Measurements from ENCODE around the gene SEZ6.
A peak's percentile ranks its signal among the peaks of the same experiment; 100 is the strongest.

Gene SEZ6

GRCh38 chr17:29012535-29012934 lies 6.7 kb upstream of the SEZ6 start:
- Histone ChIP-seq H3K36me3 (no peaks in the 10 kb centered on the region), H3K4me2 (peak overlapping the region in 2 of 11 experiments; percentile 39 to 65; a peak in 4 of 22 replicates), H3K9ac (no peak overlapping the region), H3K27ac (no peak overlapping the region), H3K27me3 (no peaks in the 10 kb centered on the region; a peak in 2 of 22 replicates), H3K4me1 (peaks cover 0 to 53% (median 5%) of the 10 kb centered on the region in 10 experiments; a peak in 9 of 20 replicates), H3K4me3 (no peak overlapping the region), H4K20me1 (peaks cover 0 to 10% (median 0%) of the 10 kb centered on the region in 11 experiments; a peak in 2 of 22 replicates), H3K9me3 (replicated peaks in 1 of 11) (no peaks in the 10 kb centered on the region)
- no peak for TF ChIP-seq Cebpa-rat (IDR thresholded peaks at IDR 0.05)

- Histone ChIP-seq H3K9me3 (replicated peaks in 1 of 11) (no peaks in the 10 kb centered on the region), H3K27ac (no peak overlapping the region), H3K9ac (no peak overlapping the region), H3K27me3 (peaks cover 1 to 10% (median 2%) of the 10 kb centered on the region in 11 experiments; a peak in 21 of 22 replicates), H3K4me1 (peaks cover 0 to 39% (median 5%) of the 10 kb centered on the region in 10 experiments; a peak in 11 of 20 replicates), H3K4me3 (no peak overlapping the region), H3K4me2 (no peak overlapping the region), H3K36me3 (no peaks in the 10 kb centered on the region), H4K20me1 (peaks cover 0 to 11% (median 0%) of the 10 kb centered on the region in 11 experiments; a peak in 3 of 22 replicates)
- no peak for TF ChIP-seq Cebpa-rat (IDR thresholded peaks at IDR 0.05)
These were observed 4.8 kb upstream of the SEZ6 start for GRCh38 chr17:29010586-29010985.

GRCh38 chr17:29010129-29010528 lies 4.3 kb upstream of the SEZ6 start:
- Histone ChIP-seq H3K4me2 (no peak overlapping the region), H3K9me3 (replicated peaks in 1 of 11) (peaks cover 0 to 3% (median 0%) of the 10 kb centered on the region in 11 experiments; a peak in 4 of 22 replicates), H3K27ac (no peak overlapping the region), H3K9ac (no peak overlapping the region), H3K4me1 (peaks cover 0 to 37% (median 5%) of the 10 kb centered on the region in 10 experiments; a peak in 11 of 20 replicates), H3K4me3 (no peak overlapping the region), H4K20me1 (peaks cover 0 to 16% (median 0%) of the 10 kb centered on the region in 11 experiments; a peak in 4 of 22 replicates), H3K27me3 (peaks cover 6 to 15% (median 7%) of the 10 kb centered on the region in 11 experiments), H3K36me3 (no peaks in the 10 kb centered on the region)
- no peak for TF ChIP-seq Cebpa-rat (IDR thresholded peaks at IDR 0.05)

- Histone ChIP-seq H3K9ac (no peak overlapping the region), H3K27me3 (peaks cover 21 to 30% (median 22%) of the 10 kb centered on the region in 11 experiments), H4K20me1 (peaks cover 0 to 30% (median 0%) of the 10 kb centered on the region in 11 experiments; a peak in 5 of 22 replicates), H3K4me2 (no peak overlapping the region), H3K36me3 (no peaks in the 10 kb centered on the region), H3K4me1 (peaks cover 0 to 30% (median 5%) of the 10 kb centered on the region in 10 experiments; a peak in 11 of 20 replicates), H3K4me3 (no peak overlapping the region), H3K27ac (no peak overlapping the region), H3K9me3 (replicated peaks in 1 of 11) (peaks cover 0 to 6% (median 0%) of the 10 kb centered on the region in 11 experiments; a peak in 4 of 22 replicates)
- TF ChIP-seq Cebpa-rat (IDR thresholded peaks at IDR 0.05) = no peak
These were observed 2.8 kb upstream of the SEZ6 start for GRCh38 chr17:29008591-29008990.

GRCh38 chr17:29007860-29008455 lies 2.1 kb upstream of the SEZ6 start:
- Histone ChIP-seq H4K20me1 (peaks cover 0 to 36% (median 0%) of the 10 kb centered on the region in 11 experiments; a peak in 6 of 22 replicates), H3K27ac (no peak overlapping the region), H3K4me2 (peak overlapping the region in 2 of 11 experiments; percentile 13 to 26; a peak in 2 of 22 replicates), H3K4me3 (no peak overlapping the region), H3K9ac (no peak overlapping the region), H3K9me3 (replicated peaks in 1 of 11) (peaks cover 0 to 6% (median 0%) of the 10 kb centered on the region in 11 experiments; a peak in 4 of 22 replicates), H3K4me1 (peaks cover 0 to 24% (median 5%) of the 10 kb centered on the region in 10 experiments; a peak in 11 of 20 replicates), H3K27me3 (peaks cover 27 to 37% (median 28%) of the 10 kb centered on the region in 11 experiments), H3K36me3 (no peaks in the 10 kb centered on the region)
- no peak for TF ChIP-seq Cebpa-rat (IDR thresholded peaks at IDR 0.05)

- Histone ChIP-seq H3K9ac (no peak overlapping the region), H3K36me3 (no peaks in the 10 kb centered on the region), H3K27ac (no peak overlapping the region), H3K27me3 (peaks cover 27 to 40% (median 33%) of the 10 kb centered on the region in 11 experiments), H3K9me3 (replicated peaks in 1 of 11) (peaks cover 0 to 6% (median 0%) of the 10 kb centered on the region in 11 experiments; a peak in 4 of 22 replicates), H3K4me3 (no peak overlapping the region), H3K4me2 (peak overlapping the region in 2 of 11 experiments; percentile 13 to 26; a peak in 2 of 22 replicates), H3K4me1 (peaks cover 0 to 19% (median 5%) of the 10 kb centered on the region in 10 experiments; a peak in 11 of 20 replicates), H4K20me1 (peaks cover 0 to 39% (median 0%) of the 10 kb centered on the region in 11 experiments; a peak in 6 of 22 replicates)
- TF ChIP-seq Cebpa-rat (IDR thresholded peaks at IDR 0.05) = no peak
These were observed 1.6 kb upstream of the SEZ6 start for GRCh38 chr17:29007456-29007855.

- peaks cover 0 to 6% (median 0%) of the 10 kb centered on the region in 11 experiments; a peak in 4 of 22 replicates for H3K9me3 ChIP-seq (replicated peaks in 1 of 11)
- peaks cover 0 to 39% (median 0%) of the 10 kb centered on the region in 11 experiments; a peak in 7 of 22 replicates for H4K20me1 ChIP-seq
- H3K36me3 ChIP-seq = no peaks in the 10 kb centered on the region
- H3K4me3 ChIP-seq = no peak overlapping the region
- no peak overlapping the region for H3K9ac ChIP-seq
- no peak overlapping the region for H3K27ac ChIP-seq
- TF ChIP-seq Cebpa-rat (IDR thresholded peaks at IDR 0.05) = no peak
- H3K4me2 ChIP-seq = no peak overlapping the region
- H3K4me1 ChIP-seq = peaks cover 0 to 11% (median 4%) of the 10 kb centered on the region in 10 experiments; a peak in 8 of 20 replicates
- H3K27me3 ChIP-seq = peaks cover 27 to 40% (median 33%) of the 10 kb centered on the region in 11 experiments
These were observed 1.6 kb downstream of the SEZ6 start for GRCh38 chr17:29004081-29004692.

- Histone ChIP-seq H3K9ac (no peak overlapping the region), H4K20me1 (peaks cover 0 to 37% (median 0%) of the 10 kb centered on the region in 11 experiments; a peak in 7 of 22 replicates), H3K4me3 (no peak overlapping the region), H3K27ac (no peak overlapping the region), H3K9me3 (replicated peaks in 1 of 11) (peaks cover 0 to 6% (median 0%) of the 10 kb centered on the region in 11 experiments; a peak in 4 of 22 replicates), H3K27me3 (peaks cover 27 to 40% (median 33%) of the 10 kb centered on the region in 11 experiments), H3K36me3 (no peaks in the 10 kb centered on the region), H3K4me2 (no peak overlapping the region), H3K4me1 (peaks cover 0 to 11% (median 4%) of the 10 kb centered on the region in 10 experiments; a peak in 8 of 20 replicates)
- no peak for TF ChIP-seq Cebpa-rat (IDR thresholded peaks at IDR 0.05)
These were observed 2.5 kb downstream of the SEZ6 start for GRCh38 chr17:29003289-29003688.

- Histone ChIP-seq H3K27me3 (peaks cover 27 to 40% (median 33%) of the 10 kb centered on the region in 11 experiments), H3K9me3 (replicated peaks in 1 of 11) (peaks cover 0 to 6% (median 0%) of the 10 kb centered on the region in 11 experiments; a peak in 4 of 22 replicates), H3K27ac (no peak overlapping the region), H3K36me3 (no peaks in the 10 kb centered on the region), H3K4me3 (no peak overlapping the region), H3K9ac (no peak overlapping the region), H3K4me2 (no peak overlapping the region; a peak in 1 of 22 replicates), H4K20me1 (peaks cover 0 to 36% (median 0%) of the 10 kb centered on the region in 11 experiments; a peak in 7 of 22 replicates), H3K4me1 (peaks cover 0 to 8% (median 4%) of the 10 kb centered on the region in 10 experiments; a peak in 8 of 20 replicates)
- no peak for TF ChIP-seq Cebpa-rat (IDR thresholded peaks at IDR 0.05)
These were observed 3.0 kb downstream of the SEZ6 start for GRCh38 chr17:29002811-29003210.

Measured in BLaER1 treated with 17β-estradiol and CSF1 and Interleukin-3, amounts not matched to agents 10 nM and 100 nM (cell line).